Upper lobe of left lung (tissue), 4 donors: Measurements from ENCODE around the gene EYA2.

Source experiments
- CTCF ChIP-seq, 6 experiments: fragments of 450-650 bp in 4 of 6; fragments of 200-600 bp in 2 of 6; sonication (generic) in 2 of 6; IDR thresholded peaks; one replicate each; pipeline ENCODE4 v1.5.1; 2016 to 2019; ENCODE audit warnings: antibody characterized with exemption in 6 of 6
- EP300 ChIP-seq, 4 donors: sonication (generic); formaldehyde crosslinking; IDR thresholded peaks; one replicate each; pipeline ENCODE4 v1.5.1; 2017; ENCODE audit warnings: antibody characterized with exemption in 4 of 4, control low read depth in 2 of 4
- POLR2A ChIP-seq, 4 donors: fragments of 450-650 bp; IDR thresholded peaks; one replicate each; pipeline ENCODE4 v1.5.1; 2016 to 2017; ENCODE audit warnings: antibody characterized with exemption in 4 of 4, mild to moderate bottlenecking in 2 of 4
- POLR2AphosphoS5 ChIP-seq, 2 donors: sonication (generic); formaldehyde crosslinking; IDR thresholded peaks; one replicate each; pipeline ENCODE4 v1.5.1; 2017; ENCODE audit warnings: antibody characterized with exemption in 2 of 2

GRCh38 chr20:47108994-47109393 lies 214.4 kb downstream of the EYA2 start:
- TF ChIP-seq POLR2A (IDR thresholded peaks at IDR 0.05) = no peak
- no peak for TF ChIP-seq CTCF (IDR thresholded peaks at IDR 0.05)
- no peak for TF ChIP-seq POLR2AphosphoS5 (IDR thresholded peaks at IDR 0.05)
- TF ChIP-seq EP300 (IDR thresholded peaks at IDR 0.05) = no peak
